Measurements from ENCODE around the gene FSCN2. TPM values are rescaled to one million over a fixed set of nuclear protein-coding genes. Genes with fewer than 3 reads are reported as not detected.
"Not testable (repeated sequence)": the region's sequence is repeated elsewhere in the genome, so short reads cannot be mapped to it uniquely, and the experiment has no call there.

FSCN2 gene
- total RNA-seq, 2 donors from 2014 or later = 0.95 to 1.8 TPM

- Mint-ChIP-seq H3K4me3 (peak overlapping the region; percentile 66 to 71), H3K27me3 (ENCODE audit: low read depth) (no peaks in the 10 kb centered on the region), H3K36me3 (ENCODE audit: insufficient read depth in 2 of 2) (no peaks in the 10 kb centered on the region), H3K27ac (no peak overlapping the region), H3K9me3 (no peaks in the 10 kb centered on the region), H3K4me1 (ENCODE audit: low read depth) (peaks cover 18% of the 10 kb centered on the region)
- peak; percentile 48 to 68 for ATAC-seq (replicated peaks in 1 of 2)
- DNase-seq = peak; percentile 75 to 79
Observed at GRCh38 chr17:81519284-81520020, 8.7 kb upstream of the FSCN2 start.

- DNase-seq = no peak
- H3K4me1 Mint-ChIP-seq (ENCODE audit: low read depth) = peaks cover 18% of the 10 kb centered on the region
- no peak for ATAC-seq (replicated peaks in 1 of 2)
- no peaks in the 10 kb centered on the region for H3K27me3 Mint-ChIP-seq (ENCODE audit: low read depth)
- no peak overlapping the region for H3K27ac Mint-ChIP-seq
- H3K9me3 Mint-ChIP-seq = no peaks in the 10 kb centered on the region
- no peaks in the 10 kb centered on the region for H3K36me3 Mint-ChIP-seq (ENCODE audit: insufficient read depth in 2 of 2)
- peak overlapping the region; percentile 66 to 71 for H3K4me3 Mint-ChIP-seq
Observed at GRCh38 chr17:81520021-81520901, 7.9 kb upstream of the FSCN2 start.

- H3K4me1 Mint-ChIP-seq (ENCODE audit: low read depth) = peaks cover 6% of the 10 kb centered on the region
Observed at GRCh38 chr17:81522491-81523401, 5.4 kb upstream of the FSCN2 start.

GRCh38 chr17:81523402-81524038 lies 4.7 kb upstream of the FSCN2 start:
- H3K9me3 Mint-ChIP-seq = no peaks in the 10 kb centered on the region
- no peaks in the 10 kb centered on the region for H3K4me1 Mint-ChIP-seq (ENCODE audit: low read depth)
- no peaks in the 10 kb centered on the region for H3K27me3 Mint-ChIP-seq (ENCODE audit: low read depth)
- DNase-seq (no peak), ATAC-seq (replicated peaks in 1 of 2) (no peak)
- no peak overlapping the region for H3K27ac Mint-ChIP-seq
- no peak overlapping the region for H3K4me3 Mint-ChIP-seq
- no peaks in the 10 kb centered on the region for H3K36me3 Mint-ChIP-seq (ENCODE audit: insufficient read depth in 2 of 2)

More at GRCh38 chr17:81522491-81523401, 5.4 kb upstream of the FSCN2 start:
- no peak for ATAC-seq (replicated peaks in 1 of 2)
- DNase-seq = no peak
- H3K4me3 Mint-ChIP-seq = no peak overlapping the region
- H3K36me3 Mint-ChIP-seq (ENCODE audit: insufficient read depth in 2 of 2) = no peaks in the 10 kb centered on the region
- no peaks in the 10 kb centered on the region for H3K27me3 Mint-ChIP-seq (ENCODE audit: low read depth)
- H3K9me3 Mint-ChIP-seq = no peaks in the 10 kb centered on the region
- no peak overlapping the region for H3K27ac Mint-ChIP-seq

GRCh38 chr17:81524039-81524864 lies 3.9 kb upstream of the FSCN2 start:
- ATAC-seq (replicated peaks in 1 of 2) (no peak), DNase-seq (no peak)
- Mint-ChIP-seq H3K27me3 (ENCODE audit: low read depth) (no peaks in the 10 kb centered on the region), H3K9me3 (no peaks in the 10 kb centered on the region), H3K4me3 (no peak overlapping the region), H3K36me3 (ENCODE audit: insufficient read depth in 2 of 2) (no peaks in the 10 kb centered on the region), H3K4me1 (ENCODE audit: low read depth) (no peaks in the 10 kb centered on the region), H3K27ac (no peak overlapping the region)

- DNase-seq (no peak), ATAC-seq (replicated peaks in 1 of 2) (no peak)
- Mint-ChIP-seq H3K4me1 (ENCODE audit: low read depth) (no peaks in the 10 kb centered on the region), H3K27me3 (ENCODE audit: low read depth) (no peaks in the 10 kb centered on the region), H3K27ac (no peak overlapping the region), H3K9me3 (no peaks in the 10 kb centered on the region), H3K4me3 (no peak overlapping the region), H3K36me3 (ENCODE audit: insufficient read depth in 2 of 2) (no peaks in the 10 kb centered on the region)
Observed at GRCh38 chr17:81524865-81525159, 3.4 kb upstream of the FSCN2 start.

GRCh38 chr17:81526662-81527571 lies 1.3 kb upstream of the FSCN2 start:
- peak in 1 of 2 donors; percentile 16 for ATAC-seq (replicated peaks in 1 of 2)
- Mint-ChIP-seq H3K4me1 (ENCODE audit: low read depth) (no peaks in the 10 kb centered on the region), H3K27me3 (ENCODE audit: low read depth) (no peaks in the 10 kb centered on the region)

GRCh38 chr17:81528384-81528650 lies 140 bp downstream of the FSCN2 start:
- no peaks in the 10 kb centered on the region for H3K4me1 Mint-ChIP-seq (ENCODE audit: low read depth)
- peaks cover 3% of the 10 kb centered on the region for H3K27me3 Mint-ChIP-seq (ENCODE audit: low read depth)
- H3K27ac Mint-ChIP-seq = no peak overlapping the region
- H3K9me3 Mint-ChIP-seq = no peaks in the 10 kb centered on the region
- no peaks in the 10 kb centered on the region for H3K36me3 Mint-ChIP-seq (ENCODE audit: insufficient read depth in 2 of 2)
- no peak for DNase-seq
- no peak for ATAC-seq (replicated peaks in 1 of 2)
- no peak overlapping the region for H3K4me3 Mint-ChIP-seq

More at GRCh38 chr17:81526662-81527571, 1.3 kb upstream of the FSCN2 start:
- no peaks in the 10 kb centered on the region for H3K36me3 Mint-ChIP-seq (ENCODE audit: insufficient read depth in 2 of 2)
- DNase-seq = no peak
- no peak overlapping the region for H3K27ac Mint-ChIP-seq
- H3K4me3 Mint-ChIP-seq = no peak overlapping the region
- H3K9me3 Mint-ChIP-seq = no peaks in the 10 kb centered on the region

GRCh38 chr17:81528651-81529436 lies 667 bp downstream of the FSCN2 start:
- Mint-ChIP-seq H3K4me3 (no peak overlapping the region), H3K4me1 (ENCODE audit: low read depth) (no peaks in the 10 kb centered on the region)

GRCh38 chr17:81529437-81529803 lies 1.2 kb downstream of the FSCN2 start:
- H3K27me3 Mint-ChIP-seq (ENCODE audit: low read depth) = peaks cover 6% of the 10 kb centered on the region

More at GRCh38 chr17:81528651-81529436, 667 bp downstream of the FSCN2 start:
- H3K36me3 Mint-ChIP-seq (ENCODE audit: insufficient read depth in 2 of 2) = no peaks in the 10 kb centered on the region
- H3K27ac Mint-ChIP-seq = no peak overlapping the region
- DNase-seq (no peak), ATAC-seq (replicated peaks in 1 of 2) (no peak)
- no peaks in the 10 kb centered on the region for H3K9me3 Mint-ChIP-seq
- peaks cover 6% of the 10 kb centered on the region for H3K27me3 Mint-ChIP-seq (ENCODE audit: low read depth)

GRCh38 chr17:81531013-81531412 lies 2.8 kb downstream of the FSCN2 start:
- not testable (repeated sequence) for H3K9me3 Mint-ChIP-seq; ATAC-seq (replicated peaks in 1 of 2); DNase-seq; H3K4me3 Mint-ChIP-seq; H3K27ac Mint-ChIP-seq; H3K36me3 Mint-ChIP-seq (ENCODE audit: insufficient read depth in 2 of 2); H3K4me1 Mint-ChIP-seq (ENCODE audit: low read depth)
- peaks cover 13% of the 10 kb centered on the region for H3K27me3 Mint-ChIP-seq (ENCODE audit: low read depth)

More at GRCh38 chr17:81529437-81529803, 1.2 kb downstream of the FSCN2 start:
- DNase-seq (no peak), ATAC-seq (replicated peaks in 1 of 2) (no peak)
- no peak overlapping the region for H3K27ac Mint-ChIP-seq
- H3K4me1 Mint-ChIP-seq (ENCODE audit: low read depth) = no peaks in the 10 kb centered on the region
- no peak overlapping the region for H3K4me3 Mint-ChIP-seq
- H3K9me3 Mint-ChIP-seq = no peaks in the 10 kb centered on the region
- no peaks in the 10 kb centered on the region for H3K36me3 Mint-ChIP-seq (ENCODE audit: insufficient read depth in 2 of 2)

Data from activated T-cell treated with anti-CD3 and anti-CD28 coated beads, Interleukin-2, amount 50 U/mL, for 72 hours (primary cell).